Measurements from ENCODE around the gene HOXD10.

DNA sequence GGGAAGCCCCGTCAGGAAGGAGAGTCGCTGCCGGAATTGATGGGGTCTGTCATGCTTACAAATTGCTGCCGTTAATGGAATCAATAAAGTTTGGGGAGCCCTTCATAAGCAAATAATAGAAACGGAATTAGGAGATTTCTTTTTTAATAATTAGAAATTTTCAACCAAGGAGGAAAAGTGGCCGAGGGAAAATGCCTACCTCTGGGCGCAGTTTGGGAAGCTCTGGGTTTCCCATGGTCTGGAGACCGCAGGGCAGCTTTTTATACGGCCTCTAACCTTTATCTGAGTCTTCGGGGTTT lies 34.1 kb upstream of the HOXD10 start:
- TF ChIP-seq EZH2 (IDR thresholded peaks at IDR 0.05; ENCODE audit: borderline replicate concordance, insufficient read depth, low read length, poor library complexity, severe bottlenecking): no peak
- TF ChIP-seq, protein P1, sequence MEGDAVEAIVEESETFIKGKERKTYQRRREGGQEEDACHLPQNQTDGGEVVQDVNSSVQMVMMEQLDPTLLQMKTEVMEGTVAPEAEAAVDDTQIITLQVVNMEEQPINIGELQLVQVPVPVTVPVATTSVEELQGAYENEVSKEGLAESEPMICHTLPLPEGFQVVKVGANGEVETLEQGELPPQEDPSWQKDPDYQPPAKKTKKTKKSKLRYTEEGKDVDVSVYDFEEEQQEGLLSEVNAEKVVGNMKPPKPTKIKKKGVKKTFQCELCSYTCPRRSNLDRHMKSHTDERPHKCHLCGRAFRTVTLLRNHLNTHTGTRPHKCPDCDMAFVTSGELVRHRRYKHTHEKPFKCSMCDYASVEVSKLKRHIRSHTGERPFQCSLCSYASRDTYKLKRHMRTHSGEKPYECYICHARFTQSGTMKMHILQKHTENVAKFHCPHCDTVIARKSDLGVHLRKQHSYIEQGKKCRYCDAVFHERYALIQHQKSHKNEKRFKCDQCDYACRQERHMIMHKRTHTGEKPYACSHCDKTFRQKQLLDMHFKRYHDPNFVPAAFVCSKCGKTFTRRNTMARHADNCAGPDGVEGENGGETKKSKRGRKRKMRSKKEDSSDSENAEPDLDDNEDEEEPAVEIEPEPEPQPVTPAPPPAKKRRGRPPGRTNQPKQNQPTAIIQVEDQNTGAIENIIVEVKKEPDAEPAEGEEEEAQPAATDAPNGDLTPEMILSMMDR (IDR thresholded peaks at IDR 0.05; ENCODE audit: poor library complexity, severe bottlenecking): no peak
- no peak for TF ChIP-seq MXI1 (conservative IDR thresholded peaks at IDR 0.05; ENCODE audit: poor library complexity, severe bottlenecking)
- TF ChIP-seq, protein P2, sequence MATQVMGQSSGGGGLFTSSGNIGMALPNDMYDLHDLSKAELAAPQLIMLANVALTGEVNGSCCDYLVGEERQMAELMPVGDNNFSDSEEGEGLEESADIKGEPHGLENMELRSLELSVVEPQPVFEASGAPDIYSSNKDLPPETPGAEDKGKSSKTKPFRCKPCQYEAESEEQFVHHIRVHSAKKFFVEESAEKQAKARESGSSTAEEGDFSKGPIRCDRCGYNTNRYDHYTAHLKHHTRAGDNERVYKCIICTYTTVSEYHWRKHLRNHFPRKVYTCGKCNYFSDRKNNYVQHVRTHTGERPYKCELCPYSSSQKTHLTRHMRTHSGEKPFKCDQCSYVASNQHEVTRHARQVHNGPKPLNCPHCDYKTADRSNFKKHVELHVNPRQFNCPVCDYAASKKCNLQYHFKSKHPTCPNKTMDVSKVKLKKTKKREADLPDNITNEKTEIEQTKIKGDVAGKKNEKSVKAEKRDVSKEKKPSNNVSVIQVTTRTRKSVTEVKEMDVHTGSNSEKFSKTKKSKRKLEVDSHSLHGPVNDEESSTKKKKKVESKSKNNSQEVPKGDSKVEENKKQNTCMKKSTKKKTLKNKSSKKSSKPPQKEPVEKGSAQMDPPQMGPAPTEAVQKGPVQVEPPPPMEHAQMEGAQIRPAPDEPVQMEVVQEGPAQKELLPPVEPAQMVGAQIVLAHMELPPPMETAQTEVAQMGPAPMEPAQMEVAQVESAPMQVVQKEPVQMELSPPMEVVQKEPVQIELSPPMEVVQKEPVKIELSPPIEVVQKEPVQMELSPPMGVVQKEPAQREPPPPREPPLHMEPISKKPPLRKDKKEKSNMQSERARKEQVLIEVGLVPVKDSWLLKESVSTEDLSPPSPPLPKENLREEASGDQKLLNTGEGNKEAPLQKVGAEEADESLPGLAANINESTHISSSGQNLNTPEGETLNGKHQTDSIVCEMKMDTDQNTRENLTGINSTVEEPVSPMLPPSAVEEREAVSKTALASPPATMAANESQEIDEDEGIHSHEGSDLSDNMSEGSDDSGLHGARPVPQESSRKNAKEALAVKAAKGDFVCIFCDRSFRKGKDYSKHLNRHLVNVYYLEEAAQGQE (IDR thresholded peaks at IDR 0.05; ENCODE audit: borderline replicate concordance): no peak
- TF ChIP-seq POLR2AphosphoS5 (IDR thresholded peaks at IDR 0.05): no peak
- TF ChIP-seq RAD21 (conservative IDR thresholded peaks at IDR 0.05): no peak
- no peak for TF ChIP-seq SMC3 (conservative IDR thresholded peaks at IDR 0.05; ENCODE audit: poor library complexity)
- no peak for TF ChIP-seq EP300 (conservative IDR thresholded peaks at IDR 0.05; ENCODE audit: poor library complexity, severe bottlenecking)
